Brain pericyte (primary cell): ENCODE measurements around the gene AEBP2.
"Not testable (repeated sequence)": the region's sequence is repeated elsewhere in the genome, so short reads cannot be mapped to it uniquely, and the experiment has no call there.

Source experiments
- DNase-seq: peaks from one replicate; pipeline ENCODE4 v3.0.0-alpha.2; 2012; ENCODE audit warnings: low read depth, low spot score

AEBP2 gene

GRCh38 chr12:19439059-19440018, at the start of gene AEBP2:
TSS of gene AEBP2 (plus strand) at chr12:19439492. CDS start at chr12:19439700, 208 bp downstream.
- DNase-seq, result peak; percentile 90

- no peak for DNase-seq
Observed at GRCh38 chr12:19390051-19390598, 49.2 kb upstream of the AEBP2 start.

GRCh38 chr12:19392644-19393043, 46.6 kb upstream of the AEBP2 start:
- DNase-seq, result not testable (repeated sequence)

GRCh38 chr12:19394385-19394784, 44.9 kb upstream of the AEBP2 start:
- no peak for DNase-seq

GRCh38 chr12:19397534-19397933, 41.8 kb upstream of the AEBP2 start:
- DNase-seq, result no peak

GRCh38 chr12:19398376-19399363, 40.6 kb upstream of the AEBP2 start:
- DNase-seq, result no peak

GRCh38 chr12:19400649-19401285, 38.5 kb upstream of the AEBP2 start:
- not testable (repeated sequence) for DNase-seq

GRCh38 chr12:19402211-19402610, 37.1 kb upstream of the AEBP2 start:
- DNase-seq, result no peak

- no peak for DNase-seq
Observed at GRCh38 chr12:19402743-19403431, 36.4 kb upstream of the AEBP2 start.

- no peak for DNase-seq
Observed at GRCh38 chr12:19404242-19404880, 34.9 kb upstream of the AEBP2 start.

GRCh38 chr12:19409376-19409775, 29.9 kb upstream of the AEBP2 start:
- no peak for DNase-seq

- no peak for DNase-seq
Observed at GRCh38 chr12:19410211-19410610, 29.1 kb upstream of the AEBP2 start.

GRCh38 chr12:19410629-19411185, 28.6 kb upstream of the AEBP2 start:
- DNase-seq, result no peak

GRCh38 chr12:19411234-19412204, 27.8 kb upstream of the AEBP2 start:
- no peak for DNase-seq

- no peak for DNase-seq
Observed at GRCh38 chr12:19412844-19413243, 26.4 kb upstream of the AEBP2 start.

GRCh38 chr12:19413582-19413981, 25.7 kb upstream of the AEBP2 start:
- not testable (repeated sequence) for DNase-seq

- DNase-seq, result no peak
Observed at GRCh38 chr12:19415563-19415962, 23.7 kb upstream of the AEBP2 start.

GRCh38 chr12:19419086-19419485, 20.2 kb upstream of the AEBP2 start:
- no peak for DNase-seq
